ENCODE results near the gene DCLK2. TPM values are rescaled to one million over a fixed set of nuclear protein-coding genes. Genes with fewer than 3 reads are reported as not detected.

The DCLK2 gene
- total RNA-seq, 1 experiment from 2014 or later: 29.7 TPM

- no peak for DNase-seq (ENCODE audit: low read depth)
Observed at GRCh38 chr4:150264595-150265161, 186.4 kb downstream of the DCLK2 start.

GRCh38 chr4:150265806-150266205, 187.6 kb downstream of the DCLK2 start:
- no peak for DNase-seq (ENCODE audit: low read depth)
- in situ Hi-C loops (cut with HindIII; ENCODE audit: low pct_unique_long_range_greater_than_20kb, low sequenced_read_pairs): no loop called here

More at GRCh38 chr4:150264595-150265161, 186.4 kb downstream of the DCLK2 start:
- in situ Hi-C loops (cut with HindIII; ENCODE audit: low pct_unique_long_range_greater_than_20kb, low sequenced_read_pairs): no loop called here

- no peak for DNase-seq (ENCODE audit: low read depth)
- in situ Hi-C loops (cut with HindIII; ENCODE audit: low pct_unique_long_range_greater_than_20kb, low sequenced_read_pairs): no loop called here
Observed at GRCh38 chr4:150268444-150268843, 190.2 kb downstream of the DCLK2 start.

GRCh38 chr4:150278206-150278605, 200.0 kb downstream of the DCLK2 start:
- in situ Hi-C loops (cut with HindIII; ENCODE audit: low pct_unique_long_range_greater_than_20kb, low sequenced_read_pairs): no loop called here

GRCh38 chr4:150280081-150280895, 202.0 kb downstream of the DCLK2 start:
- in situ Hi-C loops (cut with HindIII; ENCODE audit: low pct_unique_long_range_greater_than_20kb, low sequenced_read_pairs): no loop called here
- DNase-seq (ENCODE audit: low read depth): peak; percentile 79

More at GRCh38 chr4:150278206-150278605, 200.0 kb downstream of the DCLK2 start:
- no peak for DNase-seq (ENCODE audit: low read depth)

GRCh38 chr4:150280975-150281374, 202.7 kb downstream of the DCLK2 start:
- DNase-seq (ENCODE audit: low read depth): no peak
- in situ Hi-C loops (cut with HindIII; ENCODE audit: low pct_unique_long_range_greater_than_20kb, low sequenced_read_pairs): no loop called here

- peak; percentile 58 for DNase-seq (ENCODE audit: low read depth)
- in situ Hi-C loops (cut with HindIII; ENCODE audit: low pct_unique_long_range_greater_than_20kb, low sequenced_read_pairs): no loop called here
Observed at GRCh38 chr4:150283689-150284088, 205.4 kb downstream of the DCLK2 start.

GRCh38 chr4:150286656-150287055, 208.4 kb downstream of the DCLK2 start:
- in situ Hi-C loops (cut with HindIII; ENCODE audit: low pct_unique_long_range_greater_than_20kb, low sequenced_read_pairs): no loop called here
- no peak for DNase-seq (ENCODE audit: low read depth)

- no peak for DNase-seq (ENCODE audit: low read depth)
- in situ Hi-C loops (cut with HindIII; ENCODE audit: low pct_unique_long_range_greater_than_20kb, low sequenced_read_pairs): no loop called here
Observed at GRCh38 chr4:150289198-150289597, 211.0 kb downstream of the DCLK2 start.

GRCh38 chr4:150289881-150290280, 211.6 kb downstream of the DCLK2 start:
- in situ Hi-C loops (cut with HindIII; ENCODE audit: low pct_unique_long_range_greater_than_20kb, low sequenced_read_pairs): no loop called here
- DNase-seq (ENCODE audit: low read depth): no peak

- peak; percentile 39 for DNase-seq (ENCODE audit: low read depth)
- in situ Hi-C loops (cut with HindIII; ENCODE audit: low pct_unique_long_range_greater_than_20kb, low sequenced_read_pairs): no loop called here
Observed at GRCh38 chr4:150297861-150298474, 219.7 kb downstream of the DCLK2 start.

GRCh38 chr4:150299816-150300215, 221.6 kb downstream of the DCLK2 start:
- DNase-seq (ENCODE audit: low read depth): no peak
- in situ Hi-C loops (cut with HindIII; ENCODE audit: low pct_unique_long_range_greater_than_20kb, low sequenced_read_pairs): no loop called here

- in situ Hi-C loops (cut with HindIII; ENCODE audit: low pct_unique_long_range_greater_than_20kb, low sequenced_read_pairs): no loop called here
- peak; percentile 73 for DNase-seq (ENCODE audit: low read depth)
Observed at GRCh38 chr4:150302553-150302952, 224.3 kb downstream of the DCLK2 start.

GRCh38 chr4:150305995-150306394, 227.8 kb downstream of the DCLK2 start:
- no peak for DNase-seq (ENCODE audit: low read depth)
- in situ Hi-C loops (cut with HindIII; ENCODE audit: low pct_unique_long_range_greater_than_20kb, low sequenced_read_pairs): no loop called here

GRCh38 chr4:150306719-150307118, 228.5 kb downstream of the DCLK2 start:
- no peak for DNase-seq (ENCODE audit: low read depth)
- in situ Hi-C loops (cut with HindIII; ENCODE audit: low pct_unique_long_range_greater_than_20kb, low sequenced_read_pairs): no loop called here

Measured in Caki2 (cell line).